ENCODE measurements around the gene PPP4R4.

DNA sequence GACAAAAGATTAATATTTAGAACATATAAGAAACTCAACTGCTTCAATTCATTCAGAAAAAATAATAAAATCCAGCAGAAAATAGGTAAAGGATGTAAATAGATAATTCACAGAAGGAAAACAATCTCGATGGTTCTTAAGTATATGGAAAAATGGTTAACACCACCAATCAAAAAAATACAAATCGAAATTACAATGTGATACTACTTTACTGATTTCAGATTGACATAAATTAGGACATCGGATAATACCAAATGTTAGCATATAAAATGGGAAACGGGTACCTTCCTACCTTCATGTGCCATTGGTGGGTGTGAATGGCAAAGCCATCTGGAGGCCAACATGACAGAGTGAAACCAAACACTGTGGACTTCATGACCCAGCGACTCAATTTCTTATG lies 1.6 kb upstream of the PPP4R4 start:
- TF ChIP-seq EZH2 (IDR thresholded peaks at IDR 0.05; ENCODE audit: insufficient read depth, poor library complexity, severe bottlenecking) (no peak), EZH2phosphoT487 (IDR thresholded peaks at IDR 0.05; ENCODE audit: insufficient read depth, low read depth) (no peak)

Measured in GM23248 (cell line).